ENCODE measurements around the gene ZNF385C.

GRCh38 chr17:42025936-42026335 is 72.3 kb downstream of the ZNF385C start:
- TF ChIP-seq POLR2A (IDR thresholded peaks at IDR 0.05; ENCODE audit: low read depth, low read length): no peak
- TF ChIP-seq POLR2AphosphoS5 (IDR thresholded peaks at IDR 0.05; ENCODE audit: low read depth, low read length): no peak
- TF ChIP-seq TAF1 (IDR thresholded peaks at IDR 0.05; ENCODE audit: low read depth, low read length): no peak
- no peak for TF ChIP-seq POU2F2 (IDR thresholded peaks at IDR 0.05; ENCODE audit: low read depth, low read length)

All from GM12891 (cell line).